ENCODE measurements around the gene SFXN5.

GRCh38 chr2:72900191-72900825 is 171.2 kb downstream of the SFXN5 start:
- TF ChIP-seq TAF1 (IDR thresholded peaks at IDR 0.05; ENCODE audit: low read depth) (no peak), USF1 (IDR thresholded peaks at IDR 0.05) (no peak), CREB1 (IDR thresholded peaks at IDR 0.05; ENCODE audit: low read depth) (no peak), EP300 (IDR thresholded peaks at IDR 0.05; ENCODE audit: borderline replicate concordance) (no peak), EGR1 (IDR thresholded peaks at IDR 0.05) (no peak), REST (IDR thresholded peaks at IDR 0.05; ENCODE audit: low read depth) (no peak), RAD21 (IDR thresholded peaks at IDR 0.05; ENCODE audit: low read depth) (no peak), YY1 (IDR thresholded peaks at IDR 0.05; ENCODE audit: low read depth) (no peak), TCF12 (IDR thresholded peaks at IDR 0.05; ENCODE audit: low read depth) (no peak), ZBTB7A (IDR thresholded peaks at IDR 0.05; ENCODE audit: low read depth) (no peak), MAX (IDR thresholded peaks at IDR 0.05) (no peak), NFIC (IDR thresholded peaks at IDR 0.05) (no peak), TEAD4 (IDR thresholded peaks at IDR 0.05) (no peak), FOXM1 (IDR thresholded peaks at IDR 0.05; ENCODE audit: borderline replicate concordance, low read depth) (no peak)
